Measurements from ENCODE around the gene FANCC. TPM values are rescaled to one million over a fixed set of nuclear protein-coding genes. Genes with fewer than 3 reads are reported as not detected.

FANCC gene
- total RNA-seq, 1 experiment from 2014 or later = 44.7 TPM

- no TSS peak for BruUV-seq (replicated peaks)
- ChIA-PET POLR2A (ENCODE audit: unreplicated experiment) (no interaction called here), CTCF (no interaction called here)
- Histone ChIP-seq H3K27ac (no peak overlapping the region), H3K9me3 (ENCODE audit: insufficient read depth, low read depth) (no peaks in the 10 kb centered on the region), H3F3A (ENCODE audit: insufficient read depth, low read depth) (peaks cover 23% of the 10 kb centered on the region; the same call in 1 of the 2 replicates), H3K79me2 (ENCODE audit: low read depth) (no peaks in the 10 kb centered on the region), H3K4me3 (no peak overlapping the region), H2AFZ (no peak overlapping the region), H3K36me3 (ENCODE audit: low read depth) (peaks cover 12% of the 10 kb centered on the region), H3K27me3 (ENCODE audit: insufficient read depth, low read depth) (no peaks in the 10 kb centered on the region), H3K4me1 (replicated peaks; ENCODE audit: insufficient read depth) (no peaks in the 10 kb centered on the region), H3K4me2 (no peak overlapping the region), H3K9me2 (ENCODE audit: insufficient read depth) (no peaks in the 10 kb centered on the region), H4K20me1 (ENCODE audit: insufficient read depth) (no peaks in the 10 kb centered on the region; the same call in 1 of the 2 replicates)
- intact Hi-C loops (cut with micrococcal nuclease; ENCODE audit: unreplicated experiment) = no loop called here
- TF ChIP-seq, protein P1, sequence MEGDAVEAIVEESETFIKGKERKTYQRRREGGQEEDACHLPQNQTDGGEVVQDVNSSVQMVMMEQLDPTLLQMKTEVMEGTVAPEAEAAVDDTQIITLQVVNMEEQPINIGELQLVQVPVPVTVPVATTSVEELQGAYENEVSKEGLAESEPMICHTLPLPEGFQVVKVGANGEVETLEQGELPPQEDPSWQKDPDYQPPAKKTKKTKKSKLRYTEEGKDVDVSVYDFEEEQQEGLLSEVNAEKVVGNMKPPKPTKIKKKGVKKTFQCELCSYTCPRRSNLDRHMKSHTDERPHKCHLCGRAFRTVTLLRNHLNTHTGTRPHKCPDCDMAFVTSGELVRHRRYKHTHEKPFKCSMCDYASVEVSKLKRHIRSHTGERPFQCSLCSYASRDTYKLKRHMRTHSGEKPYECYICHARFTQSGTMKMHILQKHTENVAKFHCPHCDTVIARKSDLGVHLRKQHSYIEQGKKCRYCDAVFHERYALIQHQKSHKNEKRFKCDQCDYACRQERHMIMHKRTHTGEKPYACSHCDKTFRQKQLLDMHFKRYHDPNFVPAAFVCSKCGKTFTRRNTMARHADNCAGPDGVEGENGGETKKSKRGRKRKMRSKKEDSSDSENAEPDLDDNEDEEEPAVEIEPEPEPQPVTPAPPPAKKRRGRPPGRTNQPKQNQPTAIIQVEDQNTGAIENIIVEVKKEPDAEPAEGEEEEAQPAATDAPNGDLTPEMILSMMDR (conservative IDR thresholded peaks at IDR 0.05) = no peak
- no peak for TF ChIP-seq EZH2 (IDR thresholded peaks at IDR 0.05; ENCODE audit: low read depth)
- no peak for DNase-seq
Observed at GRCh38 chr9:95115104-95115503, 202.4 kb downstream of the FANCC start.

- H3K9me2 ChIP-seq (ENCODE audit: insufficient read depth) = no peaks in the 10 kb centered on the region
- H3K4me1 ChIP-seq (replicated peaks; ENCODE audit: insufficient read depth) = no peaks in the 10 kb centered on the region
- intact Hi-C loops (cut with micrococcal nuclease; ENCODE audit: unreplicated experiment) = no loop called here
- H3K27me3 ChIP-seq (ENCODE audit: insufficient read depth, low read depth) = no peaks in the 10 kb centered on the region
- H3K4me3 ChIP-seq = no peak overlapping the region
- peaks cover 16% of the 10 kb centered on the region for H3K36me3 ChIP-seq (ENCODE audit: low read depth)
- no peaks in the 10 kb centered on the region for H3K79me2 ChIP-seq (ENCODE audit: low read depth)
- BruUV-seq (replicated peaks) = no TSS peak
- no peak overlapping the region for H3K4me2 ChIP-seq
- ChIA-PET POLR2A (ENCODE audit: unreplicated experiment) (interaction anchor here (0.5 kb wide), 1 partner anchor 11 kb away, joined by 3 read pairs; no protein-coding TSS in a partner anchor), CTCF (no interaction called here)
- TF ChIP-seq, protein P1 (conservative IDR thresholded peaks at IDR 0.05) = no peak
- TF ChIP-seq EZH2 (IDR thresholded peaks at IDR 0.05; ENCODE audit: low read depth) = no peak
- H3K9me3 ChIP-seq (ENCODE audit: insufficient read depth, low read depth) = no peaks in the 10 kb centered on the region
- H4K20me1 ChIP-seq (ENCODE audit: insufficient read depth) = no peaks in the 10 kb centered on the region; the same call in 1 of the 2 replicates
- no peak overlapping the region for H3K27ac ChIP-seq
- peaks cover 31% of the 10 kb centered on the region; the same call in 1 of the 2 replicates for H3F3A ChIP-seq (ENCODE audit: insufficient read depth, low read depth)
- no peak overlapping the region for H2AFZ ChIP-seq
- no peak for DNase-seq
Observed at GRCh38 chr9:95112436-95113280, 204.9 kb downstream of the FANCC start.

- Histone ChIP-seq H3K27me3 (ENCODE audit: insufficient read depth, low read depth) (no peaks in the 10 kb centered on the region), H2AFZ (no peak overlapping the region), H3K9me2 (ENCODE audit: insufficient read depth) (no peaks in the 10 kb centered on the region), H3K9me3 (ENCODE audit: insufficient read depth, low read depth) (no peaks in the 10 kb centered on the region), H3K4me2 (no peak overlapping the region), H3K4me1 (replicated peaks; ENCODE audit: insufficient read depth) (no peaks in the 10 kb centered on the region), H3K36me3 (ENCODE audit: low read depth) (peaks cover 25% of the 10 kb centered on the region), H3K27ac (no peak overlapping the region), H3K79me2 (ENCODE audit: low read depth) (no peaks in the 10 kb centered on the region), H3F3A (ENCODE audit: insufficient read depth, low read depth) (peaks cover 31% of the 10 kb centered on the region; the same call in 1 of the 2 replicates), H4K20me1 (ENCODE audit: insufficient read depth) (no peaks in the 10 kb centered on the region; the same call in 1 of the 2 replicates), H3K4me3 (no peak overlapping the region)
- TF ChIP-seq, protein P1 (conservative IDR thresholded peaks at IDR 0.05) = no peak
- TF ChIP-seq EZH2 (IDR thresholded peaks at IDR 0.05; ENCODE audit: low read depth) = no peak
- POLR2A ChIA-PET (ENCODE audit: unreplicated experiment) = interaction anchor here (0.5 to 0.6 kb wide), 2 partner anchors 12 to 92 kb away, joined by 3 to 4 read pairs; no protein-coding TSS in a partner anchor
- intact Hi-C loops (cut with micrococcal nuclease; ENCODE audit: unreplicated experiment) = no loop called here
- no TSS peak for BruUV-seq (replicated peaks)
- CTCF ChIA-PET = no interaction called here
- DNase-seq = no peak
Observed at GRCh38 chr9:95111716-95112115, 205.8 kb downstream of the FANCC start.
